ENCODE measurements around the gene MYL12B. TPM values are rescaled to one million over a fixed set of nuclear protein-coding genes. Genes with fewer than 3 reads are reported as not detected.

The MYL12B gene
- 329 to 432 TPM (median 399 TPM) in 5 replicates for total RNA-seq (2022; extraction: Qiagen RNA extraction; ENCODE audit: low read depth)

GRCh38 chr18:3261373-3262233, at the start of gene MYL12B:
TSS of gene MYL12B (plus strand) at chr18:3262133. CDS start at chr18:3272899, 10,766 bp downstream.

GRCh38 chr18:3219631-3220335, 42.1 kb upstream of the MYL12B start, which contains the start of gene MYOM1:
TSS of gene MYOM1 (minus strand) at chr18:3219968. CDS start at chr18:3215223, 4,745 bp downstream.

GRCh38 chr18:3247240-3248061, 14.5 kb upstream of the MYL12B start, which contains the start of gene MYL12A:
TSS of gene MYL12A (plus strand) at chr18:3247801. CDS start at chr18:3253248, 5,447 bp downstream.

Other genes starting within 250 kb of the MYL12B start
- 12.8 to 19.1 TPM (median 18.1 TPM) in 5 replicates for gene LPIN2, start 249.0 kb upstream of the MYL12B start, total RNA-seq (2022; extraction: Qiagen RNA extraction; ENCODE audit: low read depth)
- 0.07 to 0.25 TPM (median 0.08 TPM) in 5 replicates for gene MYOM1, start 42.2 kb upstream of the MYL12B start, total RNA-seq (2022; extraction: Qiagen RNA extraction; ENCODE audit: low read depth)
- gene MYL12A, start 14.3 kb upstream of the MYL12B start, total RNA-seq (2022; extraction: Qiagen RNA extraction; ENCODE audit: low read depth) = 222 to 359 TPM (median 319 TPM) in 5 replicates
- 149 to 175 TPM (median 161 TPM) in 5 replicates for gene TGIF1, start 188.0 kb downstream of the MYL12B start, total RNA-seq (2022; extraction: Qiagen RNA extraction; ENCODE audit: low read depth)

Measured in A549 treated with RU486 at 1 μM for 4 hours (cell line).